BLaER1 treated with 17β-estradiol and CSF1 and Interleukin-3, amounts not matched to agents 10 nM and 100 nM (cell line): ENCODE data around the gene ANKRD34A.

ENCODE experiments used
- H3K27ac ChIP-seq, 11 experiments: shearing (Covaris generic); formaldehyde crosslinking; 2 replicates each; pipeline ENCODE4 v1.8.1; 2022
- H3K27me3 ChIP-seq, 11 experiments: shearing (Covaris generic); formaldehyde crosslinking; 2 replicates each; pipeline ENCODE4 v1.8.1; 2022
- H3K36me3 ChIP-seq, 11 experiments: shearing (Covaris generic); formaldehyde crosslinking; 2 replicates each; pipeline ENCODE4 v1.8.1; 2022
- H3K4me1 ChIP-seq, 10 experiments: shearing (Covaris generic); formaldehyde crosslinking; 2 replicates each; pipeline ENCODE4 v1.8.1; 2022
- H3K4me2 ChIP-seq, 11 experiments: shearing (Covaris generic); formaldehyde crosslinking; 2 replicates each; pipeline ENCODE4 v1.8.1; 2022
- H3K4me3 ChIP-seq, 10 experiments: shearing (Covaris generic); formaldehyde crosslinking; 2 replicates each; pipeline ENCODE4 v1.8.1; 2022
- H3K9ac ChIP-seq, 11 experiments: shearing (Covaris generic); formaldehyde crosslinking; 2 replicates each; pipeline ENCODE4 v1.8.1; 2022
- H3K9me3 ChIP-seq, 11 experiments: shearing (Covaris generic); formaldehyde crosslinking; replicated peaks in 1 of 11; 2 replicates each; pipeline ENCODE4 v1.8.1; 2022
- H4K20me1 ChIP-seq, 11 experiments: shearing (Covaris generic); formaldehyde crosslinking; 2 replicates each; pipeline ENCODE4 v1.8.1; 2022
- Cebpa-rat ChIP-seq, 11 experiments: shearing (Covaris generic); IDR thresholded peaks; 2 replicates each; pipeline ENCODE4 v1.8.1; 2022

ANKRD34A gene

GRCh38 chr1:145959333-145959732 is 5.0 kb downstream of the ANKRD34A start:
- no peaks in the 10 kb centered on the region; a peak in 2 of 22 replicates for H4K20me1 ChIP-seq
- H3K27ac ChIP-seq, result no peak overlapping the region; a peak in 2 of 22 replicates
- peak overlapping the region; percentile 97 to 100 (median 100) for H3K4me2 ChIP-seq
- H3K27me3 ChIP-seq, result peaks cover 6 to 33% (median 29%) of the 10 kb centered on the region in 11 experiments; a peak in 21 of 22 replicates
- peak overlapping the region in 2 of 11 experiments; percentile 83 to 84; a peak in 3 of 22 replicates for H3K9ac ChIP-seq
- peak overlapping the region in 2 of 10 experiments; percentile 71 to 76; a peak in 1 of 20 replicates for H3K4me3 ChIP-seq
- peaks cover 0 to 8% (median 0%) of the 10 kb centered on the region in 11 experiments; a peak in 2 of 22 replicates for H3K36me3 ChIP-seq
- H3K9me3 ChIP-seq, result no peaks in the 10 kb centered on the region
- H3K4me1 ChIP-seq, result peaks cover 79 to 88% (median 82%) of the 10 kb centered on the region in 10 experiments
- no peak for TF ChIP-seq Cebpa-rat (IDR thresholded peaks at IDR 0.05)

GRCh38 chr1:145958734-145959133 is 5.6 kb downstream of the ANKRD34A start:
- Histone ChIP-seq H3K9ac (no peak overlapping the region), H3K4me3 (peak overlapping the region in 2 of 10 experiments; percentile 69 to 73; a peak in 1 of 20 replicates), H3K27me3 (peaks cover 6 to 30% (median 29%) of the 10 kb centered on the region in 11 experiments; a peak in 21 of 22 replicates), H3K4me2 (peak overlapping the region; percentile 97 to 100 (median 100)), H3K36me3 (peaks cover 0 to 8% (median 0%) of the 10 kb centered on the region in 11 experiments; a peak in 4 of 22 replicates), H3K9me3 (no peaks in the 10 kb centered on the region), H3K27ac (no peak overlapping the region), H3K4me1 (peaks cover 74 to 83% (median 78%) of the 10 kb centered on the region in 10 experiments), H4K20me1 (no peaks in the 10 kb centered on the region; a peak in 2 of 22 replicates)
- no peak for TF ChIP-seq Cebpa-rat (IDR thresholded peaks at IDR 0.05)

GRCh38 chr1:145957443-145958319 is 6.7 kb downstream of the ANKRD34A start, which contains the start of gene LIX1L:
Gene LIX1L, minus strand, starts transcription at chr1:145958017. Its CDS starts 90 bp downstream, at chr1:145957927.
- Histone ChIP-seq H3K4me1 (peaks cover 63 to 72% (median 67%) of the 10 kb centered on the region in 10 experiments), H4K20me1 (no peaks in the 10 kb centered on the region; a peak in 2 of 22 replicates), H3K9me3 (no peaks in the 10 kb centered on the region), H3K27ac (peak within 1 kb of the TSS; percentile 36 to 84 (median 78); a peak in 21 of 22 replicates), H3K9ac (peak within 1 kb of the TSS; percentile 74 to 87 (median 83)), H3K36me3 (peaks cover 0 to 13% (median 0%) of the 10 kb centered on the region in 11 experiments; a peak in 6 of 22 replicates), H3K4me2 (peak within 1 kb of the TSS; percentile 97 to 100 (median 100)), H3K4me3 (peak within 1 kb of the TSS; percentile 54 to 80 (median 72)), H3K27me3 (peaks cover 6 to 20% (median 18%) of the 10 kb centered on the region in 11 experiments; a peak in 21 of 22 replicates)
- no peak for TF ChIP-seq Cebpa-rat (IDR thresholded peaks at IDR 0.05)

DNA sequence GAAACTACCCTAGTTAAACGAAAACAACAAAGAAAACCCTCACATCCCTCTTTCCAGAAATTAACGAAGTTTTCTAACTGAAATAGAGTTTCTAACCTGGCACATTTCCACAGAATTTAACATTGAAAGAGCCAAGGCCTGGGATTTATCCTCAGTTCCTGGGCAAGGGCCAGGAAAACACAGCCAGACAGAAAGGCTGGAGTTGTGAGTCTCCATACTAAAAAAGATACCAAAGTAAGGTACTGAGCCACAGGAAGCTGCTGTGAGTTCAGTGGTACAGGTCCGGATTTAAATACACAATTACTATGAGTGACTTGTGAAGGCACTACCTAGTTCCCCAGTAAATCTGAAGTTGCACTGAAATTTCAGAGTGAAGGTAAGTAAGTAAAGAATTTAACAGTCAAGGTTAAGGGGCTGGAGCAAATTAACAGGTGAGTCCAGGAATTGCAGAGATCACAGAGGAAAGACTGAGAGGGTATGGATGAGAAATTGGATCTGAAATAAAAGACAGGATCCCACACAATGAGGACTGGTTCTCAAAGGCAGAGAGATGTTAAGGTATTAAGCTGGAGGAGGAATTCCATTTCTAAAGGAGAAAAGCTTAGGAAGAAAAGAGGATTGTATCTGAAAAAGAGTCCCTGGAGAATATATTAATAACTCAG is 7.5 kb downstream of the ANKRD34A start:
- Histone ChIP-seq H3K9ac (peak overlapping the region; percentile 74 to 87 (median 83)), H4K20me1 (no peaks in the 10 kb centered on the region; a peak in 2 of 22 replicates), H3K4me2 (peak overlapping the region; percentile 86 to 100 (median 97)), H3K4me1 (peaks cover 56 to 66% (median 60%) of the 10 kb centered on the region in 10 experiments), H3K27me3 (peaks cover 6 to 12% (median 11%) of the 10 kb centered on the region in 11 experiments; a peak in 21 of 22 replicates), H3K4me3 (peak overlapping the region; percentile 54 to 80 (median 72)), H3K36me3 (peaks cover 0 to 13% (median 4%) of the 10 kb centered on the region in 11 experiments; a peak in 7 of 22 replicates), H3K9me3 (no peaks in the 10 kb centered on the region), H3K27ac (peak overlapping the region; percentile 36 to 84 (median 78); a peak in 21 of 22 replicates)
- TF ChIP-seq Cebpa-rat (IDR thresholded peaks at IDR 0.05), result no peak

- Histone ChIP-seq H3K4me3 (peak overlapping the region; percentile 54 to 80 (median 72)), H3K27me3 (peaks cover 2 to 7% (median 5%) of the 10 kb centered on the region in 11 experiments; a peak in 21 of 22 replicates)
- no peak for TF ChIP-seq Cebpa-rat (IDR thresholded peaks at IDR 0.05)
Measured at GRCh38 chr1:145956361-145956760, 8.0 kb downstream of the ANKRD34A start.

GRCh38 chr1:145955436-145955835 is 8.9 kb downstream of the ANKRD34A start:
- Histone ChIP-seq H4K20me1 (no peaks in the 10 kb centered on the region; a peak in 2 of 22 replicates), H3K9ac (peak overlapping the region in 1 of 11 experiments; percentile 11; a peak in 1 of 22 replicates), H3K4me2 (peak overlapping the region; percentile 86 to 100 (median 97)), H3K4me1 (peaks cover 56 to 68% (median 61%) of the 10 kb centered on the region in 10 experiments), H3K27ac (no peak overlapping the region), H3K4me3 (no peak overlapping the region; a peak in 1 of 20 replicates), H3K36me3 (peaks cover 0 to 18% (median 4%) of the 10 kb centered on the region in 11 experiments; a peak in 8 of 22 replicates), H3K9me3 (no peaks in the 10 kb centered on the region), H3K27me3 (no peaks in the 10 kb centered on the region)
- no peak for TF ChIP-seq Cebpa-rat (IDR thresholded peaks at IDR 0.05)

More at GRCh38 chr1:145956361-145956760, 8.0 kb downstream of the ANKRD34A start:
- Histone ChIP-seq H4K20me1 (no peaks in the 10 kb centered on the region; a peak in 2 of 22 replicates), H3K9ac (peak overlapping the region; percentile 74 to 87 (median 83)), H3K4me1 (peaks cover 55 to 65% (median 58%) of the 10 kb centered on the region in 10 experiments), H3K4me2 (peak overlapping the region; percentile 86 to 100 (median 97)), H3K27ac (peak overlapping the region; percentile 36 to 84 (median 78); a peak in 17 of 22 replicates), H3K9me3 (no peaks in the 10 kb centered on the region), H3K36me3 (peaks cover 0 to 13% (median 4%) of the 10 kb centered on the region in 11 experiments; a peak in 7 of 22 replicates)

DNA sequence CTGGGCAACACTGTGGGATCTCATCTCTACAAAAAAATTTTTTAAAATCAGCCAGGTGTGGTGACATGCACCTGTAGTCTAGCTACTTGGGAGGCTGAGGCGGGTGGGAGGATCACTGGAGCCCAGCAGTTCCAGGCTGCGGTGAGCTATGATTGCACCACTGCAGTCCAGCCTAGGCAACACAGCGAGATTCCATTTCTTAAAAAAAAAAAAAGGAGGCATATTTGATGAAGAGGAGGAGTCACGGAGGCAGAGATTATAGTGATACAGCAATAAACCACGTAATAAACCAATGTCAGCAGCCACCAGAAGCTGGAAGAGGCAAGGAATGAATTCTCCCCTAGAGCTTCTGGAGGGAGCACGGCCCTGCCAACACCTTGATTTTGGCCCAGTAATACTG is 10.5 kb downstream of the ANKRD34A start:
- H3K4me1 ChIP-seq, result peaks cover 43 to 54% (median 47%) of the 10 kb centered on the region in 10 experiments
- peaks cover 0 to 21% (median 9%) of the 10 kb centered on the region in 11 experiments; a peak in 10 of 22 replicates for H3K36me3 ChIP-seq
- no peak for TF ChIP-seq Cebpa-rat (IDR thresholded peaks at IDR 0.05)
- no peaks in the 10 kb centered on the region for H3K9me3 ChIP-seq
- H4K20me1 ChIP-seq, result peaks cover 0 to under 1% (median 0%) of the 10 kb centered on the region in 11 experiments; a peak in 3 of 22 replicates
- H3K27ac ChIP-seq, result no peak overlapping the region
- no peak overlapping the region for H3K4me2 ChIP-seq
- no peak overlapping the region for H3K4me3 ChIP-seq
- H3K27me3 ChIP-seq, result no peaks in the 10 kb centered on the region
- H3K9ac ChIP-seq, result no peak overlapping the region

DNA sequence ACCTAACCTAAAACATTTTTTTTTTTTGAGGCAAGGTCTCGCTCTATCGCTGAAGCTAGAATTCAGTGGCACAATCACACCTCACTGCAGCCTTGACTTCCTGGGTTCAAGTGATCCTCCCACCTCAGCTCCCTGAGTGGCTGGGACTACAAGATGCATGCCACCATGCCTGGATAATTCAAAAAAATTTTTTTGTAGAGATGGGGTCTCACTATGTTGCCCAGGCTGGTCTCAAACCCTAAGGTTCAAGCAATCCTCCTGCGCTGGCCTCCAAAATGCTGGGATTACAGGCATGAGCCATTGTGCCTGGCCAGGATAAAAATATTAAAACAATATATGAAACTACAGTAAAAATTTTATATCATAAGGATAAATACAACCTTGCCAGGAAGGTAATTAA is 11.5 kb downstream of the ANKRD34A start:
- TF ChIP-seq Cebpa-rat (IDR thresholded peaks at IDR 0.05), result no peak
- no peak overlapping the region for H3K4me2 ChIP-seq

More for the DNA sequence above, 11.5 kb downstream of the ANKRD34A start:
- Histone ChIP-seq H3K36me3 (peaks cover 0 to 30% (median 14%) of the 10 kb centered on the region in 11 experiments; a peak in 11 of 22 replicates), H3K27ac (no peak overlapping the region), H3K9ac (no peak overlapping the region), H3K9me3 (no peaks in the 10 kb centered on the region), H3K4me3 (no peak overlapping the region), H3K4me1 (peaks cover 34 to 46% (median 39%) of the 10 kb centered on the region in 10 experiments), H4K20me1 (peaks cover 0 to 10% (median 0%) of the 10 kb centered on the region in 11 experiments; a peak in 4 of 22 replicates), H3K27me3 (no peaks in the 10 kb centered on the region)
